NT2/D1 (cell line): ENCODE results near the gene LURAP1L.

Source experiments
- SUZ12 ChIP-seq: IDR thresholded peaks from 2 replicates; pipeline ENCODE4 v1.6.1; 2011; ENCODE audit not compliant: insufficient read length, insufficient read depth; ENCODE audit errors: extremely low read depth
- YY1 ChIP-seq: IDR thresholded peaks from 2 replicates; pipeline ENCODE4 v1.6.1; 2011; ENCODE audit not compliant: insufficient read length, insufficient read depth

DNA sequence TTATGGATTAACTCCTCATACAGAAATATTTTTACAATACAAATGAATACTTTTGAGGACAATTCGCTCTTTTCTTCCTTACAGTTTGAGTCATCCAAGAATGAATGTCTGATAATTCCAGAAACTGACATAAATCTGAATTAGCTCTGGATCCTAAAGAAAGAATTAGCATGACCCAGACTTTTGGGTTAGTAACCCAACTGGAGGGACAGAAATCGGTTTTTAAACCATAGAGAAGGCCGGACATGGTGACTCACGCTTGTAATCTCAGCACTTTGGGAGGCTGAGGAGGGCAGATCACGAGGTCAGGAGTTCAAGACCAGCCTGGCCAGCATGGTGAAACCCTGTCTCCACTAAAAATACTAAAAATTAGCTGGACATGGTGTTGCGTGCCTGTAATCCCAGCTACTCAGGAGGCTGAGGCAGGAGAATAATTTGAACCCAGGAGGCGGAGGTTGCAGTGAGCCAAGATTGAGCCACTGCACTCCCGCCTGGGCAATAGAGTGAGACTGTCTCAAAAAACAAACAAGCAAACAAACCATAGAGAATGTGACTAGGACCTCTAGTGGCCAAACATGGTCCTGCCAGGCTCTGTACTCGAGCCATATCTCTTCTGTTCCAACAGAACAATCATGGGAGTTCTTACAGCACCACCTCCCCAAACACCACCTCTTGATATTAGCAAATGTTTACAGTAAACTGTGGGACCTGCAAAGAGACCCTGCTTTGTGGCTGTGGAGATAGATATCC is 44.8 kb downstream of the LURAP1L start:
- TF ChIP-seq SUZ12, result no peak
- TF ChIP-seq YY1, result no peak
